22Rv1 (cell line): ENCODE results near the gene CDKAL1.

Experiments used
- H3K27ac ChIP-seq: fragments of 450-650 bp; 2 replicates; pipeline ENCODE4 v1.5.1; 2017
- ZFX ChIP-seq: fragments of 450-650 bp; IDR thresholded peaks from 2 replicates; pipeline ENCODE4 v1.6.1; 2017; ENCODE audit warnings: antibody characterized with exemption, borderline replicate concordance
- TF ChIP-seq, protein P1 (sequence below): fragments of 450-650 bp; IDR thresholded peaks from 2 replicates; pipeline ENCODE4 v1.5.1; 2017; ENCODE audit warnings: mild to moderate bottlenecking

CDKAL1 gene

GRCh38 chr6:21257125-21257524 is 722.9 kb downstream of the CDKAL1 start:
- TF ChIP-seq, protein P1, sequence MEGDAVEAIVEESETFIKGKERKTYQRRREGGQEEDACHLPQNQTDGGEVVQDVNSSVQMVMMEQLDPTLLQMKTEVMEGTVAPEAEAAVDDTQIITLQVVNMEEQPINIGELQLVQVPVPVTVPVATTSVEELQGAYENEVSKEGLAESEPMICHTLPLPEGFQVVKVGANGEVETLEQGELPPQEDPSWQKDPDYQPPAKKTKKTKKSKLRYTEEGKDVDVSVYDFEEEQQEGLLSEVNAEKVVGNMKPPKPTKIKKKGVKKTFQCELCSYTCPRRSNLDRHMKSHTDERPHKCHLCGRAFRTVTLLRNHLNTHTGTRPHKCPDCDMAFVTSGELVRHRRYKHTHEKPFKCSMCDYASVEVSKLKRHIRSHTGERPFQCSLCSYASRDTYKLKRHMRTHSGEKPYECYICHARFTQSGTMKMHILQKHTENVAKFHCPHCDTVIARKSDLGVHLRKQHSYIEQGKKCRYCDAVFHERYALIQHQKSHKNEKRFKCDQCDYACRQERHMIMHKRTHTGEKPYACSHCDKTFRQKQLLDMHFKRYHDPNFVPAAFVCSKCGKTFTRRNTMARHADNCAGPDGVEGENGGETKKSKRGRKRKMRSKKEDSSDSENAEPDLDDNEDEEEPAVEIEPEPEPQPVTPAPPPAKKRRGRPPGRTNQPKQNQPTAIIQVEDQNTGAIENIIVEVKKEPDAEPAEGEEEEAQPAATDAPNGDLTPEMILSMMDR, result no peak
- TF ChIP-seq ZFX, result no peak
- no peak overlapping the region for H3K27ac ChIP-seq

DNA sequence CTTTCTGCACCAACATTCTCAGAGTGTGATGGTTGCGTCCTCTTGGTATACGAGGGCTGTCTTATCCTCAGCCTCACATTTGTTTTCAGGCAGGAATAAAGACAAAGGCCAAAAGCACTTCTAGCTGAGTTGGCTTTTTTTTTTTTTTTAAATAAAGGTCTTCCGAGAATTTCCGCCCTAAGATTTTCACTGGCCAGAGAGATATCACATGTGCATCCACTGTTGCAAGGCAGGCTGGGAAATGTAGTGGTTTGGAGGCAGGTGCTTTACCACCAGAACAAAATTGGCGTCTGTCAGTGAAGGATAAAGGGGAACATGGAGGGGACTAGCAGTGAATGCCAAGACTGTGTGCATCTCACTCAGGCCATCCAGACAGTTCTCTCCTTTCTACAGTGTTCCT is 724.4 kb downstream of the CDKAL1 start:
- TF ChIP-seq, protein P1, result no peak
- TF ChIP-seq ZFX, result no peak
- no peak overlapping the region for H3K27ac ChIP-seq

GRCh38 chr6:21259660-21260059 is 725.4 kb downstream of the CDKAL1 start:
- TF ChIP-seq, protein P1, result no peak
- TF ChIP-seq ZFX, result no peak
- H3K27ac ChIP-seq, result no peak overlapping the region

GRCh38 chr6:21262504-21262903 is 728.2 kb downstream of the CDKAL1 start:
- no peak overlapping the region for H3K27ac ChIP-seq
- TF ChIP-seq, protein P1, result no peak
- TF ChIP-seq ZFX, result no peak

- H3K27ac ChIP-seq, result no peak overlapping the region
- TF ChIP-seq ZFX, result no peak
- TF ChIP-seq, protein P1, result no peak
These were observed 729.5 kb downstream of the CDKAL1 start for GRCh38 chr6:21263531-21264287.

- TF ChIP-seq, protein P1, result no peak
- TF ChIP-seq ZFX, result no peak
- no peak overlapping the region for H3K27ac ChIP-seq
These were observed 730.2 kb downstream of the CDKAL1 start for GRCh38 chr6:21264288-21265033.
